ENCODE results near the gene ADGRG6.
A peak's percentile ranks its signal among the peaks of the same experiment; 100 is the strongest.

ADGRG6 gene

GRCh38 chr6:142292166-142292924 is 9.5 kb upstream of the ADGRG6 start:
- no peak for FAIRE-seq

DNA sequence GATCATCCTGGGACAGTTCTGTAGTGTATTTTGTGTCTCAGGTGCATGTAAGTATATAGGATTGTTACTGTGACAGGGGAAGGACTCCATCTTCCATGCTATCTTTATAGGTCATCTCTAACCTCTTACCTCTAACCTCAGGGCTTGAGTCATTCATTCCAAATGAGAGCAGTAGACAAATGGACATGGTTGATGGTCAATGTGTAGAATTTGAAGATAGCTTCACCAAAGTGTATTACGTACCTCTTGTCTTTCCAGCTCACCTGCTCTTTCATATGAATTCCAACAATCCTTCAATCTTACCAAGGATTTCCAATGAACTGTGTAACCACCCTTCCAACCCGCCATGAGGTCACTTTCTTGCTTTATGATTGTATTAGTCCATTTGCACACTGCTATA is 8.7 kb upstream of the ADGRG6 start:
- FAIRE-seq: no peak

GRCh38 chr6:142294679-142295078 is 7.1 kb upstream of the ADGRG6 start:
- no peak for FAIRE-seq

DNA sequence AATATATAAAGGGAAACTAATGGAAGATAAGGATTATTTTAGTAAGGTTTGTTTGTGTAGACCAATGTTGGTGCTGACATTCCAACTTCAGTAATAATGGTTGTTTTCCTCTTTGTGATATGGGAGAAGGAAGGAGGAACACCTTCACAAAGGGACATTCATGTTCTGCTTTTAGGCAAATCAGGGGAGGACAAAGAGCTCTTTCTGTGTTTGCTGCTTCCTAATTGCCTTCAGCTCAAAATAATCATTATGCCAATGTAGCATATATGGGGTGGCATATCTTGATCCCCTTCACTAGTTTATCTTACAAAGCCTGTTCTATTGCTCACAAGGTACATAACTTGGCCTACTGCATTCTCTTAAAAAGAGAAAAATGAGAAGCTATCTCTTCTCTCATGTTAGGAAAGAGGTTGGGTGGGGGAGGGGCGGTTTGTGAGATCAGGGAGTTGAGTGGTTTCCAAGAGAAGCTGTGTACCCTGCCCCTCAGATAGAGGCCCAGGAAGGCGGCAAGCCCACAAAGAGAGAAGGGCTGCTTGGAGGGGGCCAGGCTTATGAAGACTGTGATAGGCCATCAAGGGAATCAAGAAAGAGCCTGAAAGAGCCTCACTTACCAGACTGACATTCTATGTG is 4.7 kb upstream of the ADGRG6 start:
- no peak for FAIRE-seq

- FAIRE-seq: no peak
These were observed 4.2 kb upstream of the ADGRG6 start for GRCh38 chr6:142297605-142297995.

DNA sequence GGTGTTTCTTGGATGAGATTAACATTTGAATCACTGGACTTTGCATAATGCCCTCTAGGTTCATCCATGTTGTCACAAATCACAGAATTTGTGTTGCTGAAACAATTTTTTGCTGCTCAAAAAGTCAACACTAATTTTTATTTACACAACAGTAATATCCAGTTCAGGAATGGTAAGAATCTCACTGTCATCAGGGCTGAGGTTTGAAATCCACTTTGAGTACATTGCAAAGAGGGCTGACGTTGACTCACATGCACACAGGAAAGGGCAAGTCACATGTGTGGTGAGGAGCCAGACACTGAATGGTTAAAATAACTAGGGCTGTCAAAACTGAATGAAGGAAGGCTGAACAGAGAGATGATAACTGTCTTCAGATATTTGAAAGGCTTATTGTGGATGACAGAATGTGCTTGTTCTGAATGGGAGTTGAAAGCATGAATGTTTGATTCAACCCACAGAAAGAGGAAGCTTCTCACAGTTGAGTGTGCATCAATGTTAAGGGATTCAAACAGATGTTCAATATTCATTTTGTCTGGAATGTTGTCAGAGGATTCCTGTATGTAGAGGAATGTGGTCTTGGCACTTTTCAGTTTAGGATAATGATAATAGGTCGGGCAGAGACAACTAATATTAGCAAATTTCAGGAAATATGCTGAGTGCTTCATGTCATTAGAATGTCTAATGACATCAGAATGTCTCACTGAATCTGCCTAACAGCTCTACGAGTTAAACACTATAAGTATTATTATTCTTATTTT is 3.6 kb upstream of the ADGRG6 start:
- no peak for FAIRE-seq

DNA sequence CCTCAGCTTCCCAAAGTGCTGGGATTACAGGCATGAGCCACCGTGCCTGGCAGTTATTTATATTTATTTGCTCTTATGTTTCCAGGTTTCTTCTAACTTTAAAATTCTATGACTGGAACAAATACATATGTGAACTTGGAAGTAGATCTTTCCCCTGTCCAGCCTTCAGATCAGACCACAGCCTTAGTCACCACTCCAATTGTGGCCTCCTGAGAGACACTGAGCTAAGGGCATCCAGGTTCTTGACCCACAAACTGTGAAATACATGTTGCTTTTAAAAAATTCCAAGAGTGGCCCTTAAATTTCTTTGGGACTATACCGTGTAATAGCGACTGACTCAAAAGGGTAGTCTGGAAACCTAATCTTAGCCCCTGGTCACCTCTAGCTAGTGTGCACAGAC is 1.5 kb upstream of the ADGRG6 start:
- no peak for FAIRE-seq

GRCh38 chr6:142300758-142301650 is 803 bp upstream of the ADGRG6 start:
- FAIRE-seq: no peak

DNA sequence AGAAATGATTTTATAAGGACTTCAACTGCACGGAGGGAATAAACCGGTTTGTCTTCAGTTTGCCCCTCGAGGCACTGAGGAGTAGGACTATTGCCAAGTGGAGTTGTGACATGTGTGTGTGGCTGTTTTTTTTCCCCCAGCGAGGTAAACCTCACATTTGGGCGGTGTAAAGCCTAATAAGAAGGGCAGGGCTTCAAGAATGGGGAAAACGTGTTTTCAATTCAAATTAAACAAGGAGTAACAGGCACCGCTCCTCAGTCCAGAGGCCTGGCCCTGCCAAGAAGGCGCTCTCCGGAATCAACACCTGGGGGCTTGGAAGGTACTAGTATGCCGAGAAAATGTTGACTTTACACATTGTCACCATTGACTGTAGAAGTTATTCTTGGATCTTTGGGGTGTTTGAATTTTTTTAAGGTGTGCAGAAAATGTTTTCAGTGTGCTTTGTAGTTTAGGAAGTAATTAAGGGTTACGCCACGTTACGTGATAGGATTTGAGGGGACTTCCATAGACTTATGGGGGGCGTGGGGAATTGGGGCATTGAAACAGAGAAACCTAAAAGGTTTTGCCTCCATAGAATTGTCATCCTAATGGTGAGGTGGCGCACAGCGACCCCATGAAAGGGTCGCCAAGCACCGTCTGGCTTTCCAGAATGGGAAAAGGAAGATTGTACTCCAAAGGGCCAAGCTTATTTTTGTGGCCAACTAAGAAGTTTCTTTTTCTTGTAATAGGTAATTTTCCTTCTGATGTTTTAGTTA is 791 bp downstream of the ADGRG6 start:
- FAIRE-seq: no peak

DNA sequence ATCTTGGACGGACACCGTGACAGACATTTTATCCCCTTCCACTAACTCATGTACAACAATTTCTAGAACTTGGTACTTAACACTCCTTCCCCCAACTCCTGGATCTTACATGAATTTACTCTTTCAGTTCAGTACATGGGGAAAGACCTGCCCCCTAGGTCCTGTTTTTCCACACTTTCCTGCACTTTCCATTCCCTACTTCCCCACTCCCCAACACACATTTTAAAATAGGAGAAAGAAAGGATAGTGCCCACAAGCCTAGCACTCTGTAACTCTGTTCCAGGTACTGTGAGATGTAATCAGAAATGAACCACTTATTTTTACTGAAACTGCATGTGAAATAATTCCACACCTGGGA is 1.3 kb downstream of the ADGRG6 start:
- no peak for FAIRE-seq

- FAIRE-seq: no peak
These were observed 2.4 kb downstream of the ADGRG6 start for GRCh38 chr6:142304241-142304640.

GRCh38 chr6:142306736-142307135 is 4.9 kb downstream of the ADGRG6 start:
- no peak for FAIRE-seq

GRCh38 chr6:142307963-142308748 is 6.3 kb downstream of the ADGRG6 start:
- FAIRE-seq: no peak

- no peak for FAIRE-seq
These were observed 7.6 kb downstream of the ADGRG6 start for GRCh38 chr6:142309426-142309825.

- no peak for FAIRE-seq
These were observed 11.5 kb downstream of the ADGRG6 start for GRCh38 chr6:142313284-142313683.

DNA sequence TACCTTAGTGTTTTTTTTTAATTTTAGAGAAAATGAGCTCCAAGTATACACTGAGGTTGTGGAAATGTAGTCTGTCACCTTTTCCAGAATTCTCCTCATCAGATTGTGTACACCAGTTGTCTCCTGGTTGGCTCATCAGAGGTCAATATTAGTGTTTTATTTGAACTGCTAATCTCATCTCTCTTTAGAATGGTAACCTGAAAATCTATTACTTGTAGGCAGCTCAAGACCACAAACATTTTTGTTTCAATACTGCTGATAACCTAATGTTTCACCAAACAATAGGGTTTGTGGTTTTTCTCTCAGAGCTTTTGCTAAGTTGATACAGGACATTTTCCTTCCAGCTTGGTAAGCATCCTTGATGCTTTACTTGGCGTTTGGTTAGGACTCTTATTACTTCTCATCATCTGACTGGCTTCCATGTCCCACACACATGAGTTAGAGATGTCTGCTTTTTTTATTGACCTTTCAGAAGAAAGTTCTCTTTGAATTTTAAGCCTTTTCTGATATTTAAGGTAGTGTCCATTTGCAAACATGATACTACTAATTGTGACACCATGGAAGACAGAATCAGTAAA is 15.1 kb downstream of the ADGRG6 start:
- FAIRE-seq: peak; percentile 42

DNA sequence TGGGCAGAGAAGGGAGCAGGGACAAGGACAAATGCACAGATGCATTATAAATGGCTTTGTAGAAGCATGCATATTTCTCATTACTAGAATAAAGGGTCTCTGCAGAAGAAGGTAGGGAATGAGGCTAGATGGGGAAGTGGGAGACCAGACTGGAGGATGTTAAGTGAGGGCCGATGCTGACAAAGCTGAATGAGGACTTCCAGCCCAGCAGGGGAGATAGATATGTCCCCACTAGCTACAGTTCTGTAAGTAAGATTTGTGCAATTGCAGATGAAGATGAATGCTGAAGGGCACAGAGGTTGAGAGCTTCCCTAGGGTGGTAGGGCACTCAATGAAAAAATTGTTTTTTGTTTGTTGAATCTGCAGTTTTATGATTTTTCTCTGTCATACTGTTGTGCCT is 16.9 kb downstream of the ADGRG6 start:
- FAIRE-seq: no peak

DNA sequence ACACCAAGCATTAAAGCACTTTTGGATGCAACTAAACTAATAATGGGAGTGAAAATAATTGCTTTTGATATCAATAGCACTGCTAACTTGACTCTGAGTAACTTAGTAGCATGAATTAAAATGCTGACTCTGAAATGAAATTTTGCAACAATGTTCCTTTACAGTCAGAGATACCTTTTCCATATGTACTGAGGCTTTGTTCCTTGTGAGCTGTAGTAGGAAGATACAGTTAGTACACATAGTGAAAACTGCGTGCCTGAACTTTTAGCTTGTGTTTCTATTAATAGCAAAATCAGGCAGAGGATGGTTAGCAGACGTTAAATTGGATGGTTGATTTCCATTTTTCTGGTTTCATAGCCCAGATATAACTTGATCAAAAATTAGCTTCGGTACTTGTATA is 18.6 kb downstream of the ADGRG6 start:
- FAIRE-seq: no peak

DNA sequence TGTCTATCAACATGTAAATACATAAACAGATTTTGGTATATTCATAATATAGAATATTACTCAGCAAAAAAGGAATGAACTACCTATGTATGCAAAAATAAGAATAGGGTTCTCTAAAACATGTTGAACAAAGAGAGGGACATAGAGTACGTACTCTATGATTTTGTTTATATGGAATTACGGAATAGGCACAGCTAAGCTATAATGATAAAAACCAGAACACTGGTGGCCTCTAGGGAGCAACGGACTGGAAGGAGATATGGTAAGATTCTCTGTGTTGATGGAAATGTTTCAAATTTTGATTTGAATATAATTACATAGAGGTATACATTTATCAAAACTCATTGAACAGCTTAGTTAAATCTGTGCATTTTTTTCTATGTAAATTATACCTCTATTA is 19.6 kb downstream of the ADGRG6 start:
- FAIRE-seq: peak; percentile 71

DNA sequence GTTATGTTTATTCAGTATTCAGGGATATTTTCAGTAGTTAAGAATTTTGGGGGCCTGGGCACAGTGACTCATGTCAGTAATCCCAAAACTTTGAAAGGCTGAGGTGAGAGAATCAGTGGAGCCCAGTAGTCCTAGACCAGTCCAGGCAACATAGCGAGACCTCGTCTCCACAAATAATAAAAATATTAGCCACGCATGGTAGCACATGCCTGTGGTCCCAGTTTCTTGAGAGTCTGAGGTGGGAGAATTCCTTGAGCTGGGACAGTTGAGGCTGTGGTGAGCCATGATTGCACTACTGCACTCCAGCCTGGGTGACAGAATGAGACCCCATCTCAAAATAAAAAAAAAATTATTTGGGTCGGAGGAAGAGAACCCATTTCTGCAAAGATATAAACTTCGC is 20.3 kb downstream of the ADGRG6 start:
- no peak for FAIRE-seq

Measured in TTC549 (cell line).